Esophagus muscularis mucosa (tissue), 4 donors: ENCODE data around the gene LRRC4B.

ENCODE experiments used
- CTCF ChIP-seq, 3 experiments: fragments of 200-600 bp in 2 of 3; fragments of 450-650 bp in 1 of 3; sonication (generic) in 2 of 3; IDR thresholded peaks; one replicate each; pipeline ENCODE4 v1.5.1; 2017 to 2019; ENCODE audit warnings: antibody characterized with exemption in 3 of 3, mild to moderate bottlenecking in 2 of 3, moderate library complexity in 1 of 3
- EP300 ChIP-seq: sonication (generic); formaldehyde crosslinking; IDR thresholded peaks from one replicate; pipeline ENCODE4 v1.6.1; 2017; ENCODE audit warnings: antibody characterized with exemption
- POLR2A ChIP-seq: fragments of 450-650 bp; IDR thresholded peaks from one replicate; pipeline ENCODE4 v1.6.1; 2017; ENCODE audit warnings: antibody characterized with exemption, moderate library complexity, mild to moderate bottlenecking, low read depth
- POLR2AphosphoS5 ChIP-seq, 2 donors: sonication (generic); formaldehyde crosslinking; IDR thresholded peaks; one replicate each; pipeline ENCODE4 v1.6.1; 2017; ENCODE audit warnings: antibody characterized with exemption in 2 of 2

DNA sequence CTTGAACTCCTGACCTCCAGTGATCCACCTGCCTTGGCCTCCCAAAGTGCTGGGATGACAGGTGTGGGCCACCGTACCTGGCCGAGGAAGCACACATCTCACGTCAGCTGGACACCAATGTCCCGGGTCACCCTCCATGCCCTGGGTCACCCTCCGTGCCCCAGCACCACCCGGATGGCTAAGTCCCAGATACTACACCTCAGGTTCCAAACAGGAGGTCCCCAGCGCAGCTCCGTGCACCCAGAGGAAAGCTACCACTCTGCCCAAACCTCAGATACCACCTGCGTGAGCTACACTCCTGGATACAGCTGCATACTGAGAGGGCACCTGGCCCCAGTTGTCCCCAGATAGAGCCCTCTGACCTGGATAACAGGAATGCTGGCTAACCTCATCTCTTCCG is 14.0 kb downstream of the LRRC4B start:
- TF ChIP-seq CTCF (IDR thresholded peaks at IDR 0.05) (no peak), POLR2A (no peak), POLR2AphosphoS5 (IDR thresholded peaks at IDR 0.05) (no peak), EP300 (no peak)
